Transverse colon (tissue), 4 donors: ENCODE data around the gene SPIRE1. TPM values are rescaled to one million over a fixed set of nuclear protein-coding genes. Genes with fewer than 3 reads are reported as not detected.
A peak's percentile ranks its signal among the peaks of the same experiment; 100 is the strongest.

Source experiments
- DNase-seq: peaks from one replicate; pipeline ENCODE4 v3.0.0-alpha.2; 2019
- H3K27ac ChIP-seq, 4 donors: fragments of 200-600 bp; sonication (generic); 2 replicates each; pipeline ENCODE4 v1.5.1; 2016 to 2018; ENCODE audit warnings: inconsistent platforms in 4 of 4
- H3K27me3 ChIP-seq: fragments of 200-600 bp; sonication (generic); 2 replicates; pipeline ENCODE4 v1.5.1; 2017; ENCODE audit warnings: inconsistent platforms
- H3K36me3 ChIP-seq, 4 donors: fragments of 200-600 bp; sonication (generic); 2 replicates each; pipeline ENCODE4 v1.5.1; 2017 to 2019; ENCODE audit warnings: inconsistent platforms in 4 of 4
- H3K4me1 ChIP-seq, 4 donors: fragments of 200-600 bp; sonication (generic); 2 replicates each; pipeline ENCODE4 v1.5.1; 2017 to 2020; ENCODE audit warnings: inconsistent platforms in 4 of 4
- H3K4me3 ChIP-seq, 4 donors: fragments of 200-600 bp; sonication (generic); 1 replicate in 1 of 4; 2 replicates in 3 of 4; pipeline versions ENCODE4 v1.5.1 to v1.6.1; 2017 to 2019; ENCODE audit warnings: inconsistent platforms in 4 of 4
- H3K9me3 ChIP-seq, 2 donors: fragments of 200-600 bp; sonication (generic); 2 replicates each; pipeline ENCODE4 v1.5.1; 2017 to 2019; ENCODE audit warnings: inconsistent platforms in 2 of 2
- EP300 ChIP-seq: sonication (generic); formaldehyde crosslinking; IDR thresholded peaks from one replicate; pipeline ENCODE4 v1.6.1; 2017; ENCODE audit warnings: antibody characterized with exemption, low read depth
- POLR2A ChIP-seq: fragments of 450-650 bp; IDR thresholded peaks from one replicate; pipeline ENCODE4 v1.6.1; 2016; ENCODE audit warnings: antibody characterized with exemption, mild to moderate bottlenecking, moderate library complexity
- POLR2AphosphoS5 ChIP-seq, 3 donors: sonication (generic); formaldehyde crosslinking; IDR thresholded peaks; one replicate each; pipeline ENCODE4 v1.6.1; 2016; ENCODE audit warnings: antibody characterized with exemption in 3 of 3
- WGBS, 2 donors: methylation state at CpG; one replicate each; pipeline ENCODE4 v1.1.5; 2018; ENCODE audit warnings: low coverage in 1 of 2; 5-methylcytosine and 5-hydroxymethylcytosine counted together
- in situ Hi-C, 4 donors: fragments of 200-750 bp; cut with MboI; loops; one replicate each; pipeline versions ENCODE4 v1.15.0 to v1.15.1; 2017; ENCODE audit warnings: low sequenced_read_pairs in 3 of 4, low pct_ligation_motif_present in 1 of 4, low pct_unique_long_range_greater_than_20kb in 1 of 4
- intact Hi-C: fragments of 100-400 bp; cut with DNase I; formaldehyde crosslinking; loops from one replicate; pipeline ENCODE4 v1.15.1; 2023; ENCODE audit warnings: low total_unique reads
- total RNA-seq, 4 donors: library from RNA; depleted of rRNA; stranded (reverse); fragments of >200 nt; gene quantifications; one replicate each; pipeline ENCODE4 v1.1.0, GENCODE V29; 2016
- TF ChIP-seq, protein P1 (sequence below), 5 experiments: fragments of 200-600 bp in 3 of 5; fragments of 450-650 bp in 2 of 5; sonication (generic) in 3 of 5; IDR thresholded peaks; 1 replicate in 2 of 5; 2 replicates in 3 of 5; pipeline ENCODE4 v1.5.1; 2016 to 2017; ENCODE audit warnings: antibody characterized with exemption in 5 of 5, inconsistent platforms in 3 of 5, mild to moderate bottlenecking in 2 of 5, moderate library complexity in 1 of 5

The SPIRE1 gene
- total RNA-seq, 4 donors from 2014 or later: 6.0 to 7.8 (median 6.8) TPM

DNA sequence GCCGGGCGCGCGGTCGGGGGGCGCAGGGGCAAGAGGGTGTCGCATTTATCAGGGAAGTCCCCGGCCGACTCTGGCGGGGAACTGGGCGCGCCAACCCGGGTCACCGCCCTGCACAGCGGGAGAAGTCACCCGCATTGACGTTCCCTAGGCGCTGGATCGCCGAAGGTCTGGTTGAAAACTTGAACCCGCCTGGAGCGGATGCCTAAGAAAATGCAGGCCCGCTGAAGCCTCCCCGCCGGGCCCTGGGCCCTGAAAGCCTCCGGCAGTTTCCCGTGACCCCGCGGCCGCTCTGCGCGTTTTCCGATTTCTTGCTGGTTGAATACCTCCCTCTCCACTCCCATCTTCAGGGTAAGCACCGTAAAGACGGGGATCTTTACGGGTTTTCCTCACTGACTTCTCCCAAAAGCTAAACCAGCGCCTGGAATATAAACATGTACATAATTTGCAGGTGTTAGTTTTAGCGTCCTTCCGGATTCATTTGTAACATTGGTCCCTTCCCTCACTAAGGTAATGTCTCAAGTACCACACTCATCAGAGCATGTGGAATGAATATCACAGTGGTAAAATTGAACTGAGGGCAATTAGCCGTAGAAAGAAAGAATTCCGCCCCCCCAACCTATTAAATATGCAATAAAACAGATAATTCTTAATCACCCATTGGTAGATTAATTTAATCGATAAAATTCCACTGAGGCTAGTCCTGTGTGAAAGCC lies 675 bp upstream of the SPIRE1 start:
- intact Hi-C loops: loop anchor here (2.0 kb wide), 1 partner anchor 268 kb away; no protein-coding TSS in a partner anchor
- peaks cover 15% of the 10 kb centered on the region for H3K27me3 ChIP-seq
- TF ChIP-seq POLR2A (no peak), EP300 (no peak), POLR2AphosphoS5 (IDR thresholded peaks at IDR 0.05) (no peak)
- TF ChIP-seq, protein P1, sequence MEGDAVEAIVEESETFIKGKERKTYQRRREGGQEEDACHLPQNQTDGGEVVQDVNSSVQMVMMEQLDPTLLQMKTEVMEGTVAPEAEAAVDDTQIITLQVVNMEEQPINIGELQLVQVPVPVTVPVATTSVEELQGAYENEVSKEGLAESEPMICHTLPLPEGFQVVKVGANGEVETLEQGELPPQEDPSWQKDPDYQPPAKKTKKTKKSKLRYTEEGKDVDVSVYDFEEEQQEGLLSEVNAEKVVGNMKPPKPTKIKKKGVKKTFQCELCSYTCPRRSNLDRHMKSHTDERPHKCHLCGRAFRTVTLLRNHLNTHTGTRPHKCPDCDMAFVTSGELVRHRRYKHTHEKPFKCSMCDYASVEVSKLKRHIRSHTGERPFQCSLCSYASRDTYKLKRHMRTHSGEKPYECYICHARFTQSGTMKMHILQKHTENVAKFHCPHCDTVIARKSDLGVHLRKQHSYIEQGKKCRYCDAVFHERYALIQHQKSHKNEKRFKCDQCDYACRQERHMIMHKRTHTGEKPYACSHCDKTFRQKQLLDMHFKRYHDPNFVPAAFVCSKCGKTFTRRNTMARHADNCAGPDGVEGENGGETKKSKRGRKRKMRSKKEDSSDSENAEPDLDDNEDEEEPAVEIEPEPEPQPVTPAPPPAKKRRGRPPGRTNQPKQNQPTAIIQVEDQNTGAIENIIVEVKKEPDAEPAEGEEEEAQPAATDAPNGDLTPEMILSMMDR (IDR thresholded peaks at IDR 0.05): no peak
- in situ Hi-C loops: loop anchor here in 1 of 4 donors (10.0 kb wide), 1 partner anchor 264 kb away; no protein-coding TSS in a partner anchor
- peaks cover 0 to 22% (median 11%) of the 10 kb centered on the region in 4 donors for H3K4me1 ChIP-seq
- H3K4me3 ChIP-seq: peak overlapping the region; percentile 62 to 72 (median 66)
- WGBS, 2 donors: 31 to 39% methylated on average over 17 to 21 of the region's 42 CpGs
- no peaks in the 10 kb centered on the region for H3K36me3 ChIP-seq
- peak overlapping the region; percentile 88 to 94 (median 93) for H3K27ac ChIP-seq
- DNase-seq: peak; percentile 36
- no peaks in the 10 kb centered on the region for H3K9me3 ChIP-seq

GRCh38 chr18:12656938-12657683 lies 796 bp downstream of the SPIRE1 start:
- TF ChIP-seq EP300 (no peak), POLR2AphosphoS5 (IDR thresholded peaks at IDR 0.05) (peak in 1 of 3 donors; percentile 26), POLR2A (peak; percentile 20)
- TF ChIP-seq, protein P1 (IDR thresholded peaks at IDR 0.05): no peak
- Histone ChIP-seq H3K36me3 (no peaks in the 10 kb centered on the region), H3K27ac (peak overlapping the region; percentile 88 to 94 (median 93)), H3K27me3 (peaks cover 15% of the 10 kb centered on the region), H3K4me3 (peak overlapping the region; percentile 62 to 72 (median 68)), H3K9me3 (no peaks in the 10 kb centered on the region), H3K4me1 (peaks cover 0 to 22% (median 12%) of the 10 kb centered on the region in 4 donors)
- DNase-seq: peak; percentile 23
- 1% methylated on average over 59 of the region's 89 CpGs; no CpG with 5 or more reads in 1 of the 2 donors for WGBS, 2 donors
- intact Hi-C loops: no loop called here
- in situ Hi-C loops: loop anchor here in 1 of 4 donors (10.0 kb wide), 1 partner anchor 262 kb away; no protein-coding TSS in a partner anchor

DNA sequence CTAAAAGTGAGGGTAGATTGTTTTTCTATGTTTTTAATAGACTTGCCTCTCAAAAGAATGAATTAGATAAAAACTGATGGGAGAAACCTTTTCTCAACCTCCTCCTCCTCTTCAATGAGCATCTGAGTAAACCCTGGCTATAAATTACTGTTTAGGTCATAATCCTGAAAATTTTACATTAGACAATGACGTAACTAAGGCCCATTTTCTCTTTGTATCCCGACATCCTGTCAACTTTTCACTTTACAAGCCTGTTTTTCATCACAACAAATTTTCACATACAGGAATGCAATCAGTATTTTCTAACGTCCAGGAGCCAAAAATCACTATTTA lies 1.3 kb downstream of the SPIRE1 start:
- no peak for DNase-seq
- in situ Hi-C loops: loop anchor here in 1 of 4 donors (10.0 kb wide), 1 partner anchor 262 kb away; no protein-coding TSS in a partner anchor
- 5 to 10% methylated on average over 3 of the region's 3 CpGs for WGBS, 2 donors

More for the DNA sequence above, 1.3 kb downstream of the SPIRE1 start:
- Histone ChIP-seq H3K4me1 (peaks cover 0 to 22% (median 12%) of the 10 kb centered on the region in 4 donors), H3K27me3 (peaks cover 15% of the 10 kb centered on the region), H3K36me3 (no peaks in the 10 kb centered on the region), H3K27ac (peak overlapping the region; percentile 88 to 94 (median 93)), H3K4me3 (peak overlapping the region in 3 of 4 donors; percentile 62 to 72 (median 67)), H3K9me3 (no peaks in the 10 kb centered on the region)
- TF ChIP-seq, protein P1 (IDR thresholded peaks at IDR 0.05): no peak
- TF ChIP-seq POLR2A: no peak
- no peak for TF ChIP-seq POLR2AphosphoS5 (IDR thresholded peaks at IDR 0.05)
- TF ChIP-seq EP300: no peak
- intact Hi-C loops: no loop called here
